RWPE1 (cell line): ENCODE results near the gene PPP6R2.
A peak's percentile ranks its signal among the peaks of the same experiment; 100 is the strongest.

ENCODE experiments used
- CTCF ChIA-PET: fragments of 350-600 bp; sonication (Branson Sonifier 250); formaldehyde crosslinking; extraction: SDS; loops from one replicate; lab custom pipeline; 2021; lab: Yijun Ruan, JAX
- POLR2A ChIA-PET: fragments of 400-600 bp; formaldehyde crosslinking; extraction: SDS; loops from one replicate; lab custom pipeline; 2020; ENCODE audit warnings: antibody characterized with exemption; ENCODE audit not compliant: low non-redundant PET; lab: Yijun Ruan, JAX
- DNase-seq: peaks from one replicate; pipeline ENCODE4 v3.0.0; 2012; ENCODE audit warnings: low spot score
- H3K27ac ChIP-seq: fragments of 450-650 bp; 2 replicates; pipeline ENCODE4 v1.5.1; 2017
- TF ChIP-seq, protein P1 (sequence below): fragments of 450-650 bp; conservative IDR thresholded peaks from 2 replicates; pipeline ENCODE4 v1.5.1; 2017; ENCODE audit warnings: low read depth, mild to moderate bottlenecking

The PPP6R2 gene

DNA sequence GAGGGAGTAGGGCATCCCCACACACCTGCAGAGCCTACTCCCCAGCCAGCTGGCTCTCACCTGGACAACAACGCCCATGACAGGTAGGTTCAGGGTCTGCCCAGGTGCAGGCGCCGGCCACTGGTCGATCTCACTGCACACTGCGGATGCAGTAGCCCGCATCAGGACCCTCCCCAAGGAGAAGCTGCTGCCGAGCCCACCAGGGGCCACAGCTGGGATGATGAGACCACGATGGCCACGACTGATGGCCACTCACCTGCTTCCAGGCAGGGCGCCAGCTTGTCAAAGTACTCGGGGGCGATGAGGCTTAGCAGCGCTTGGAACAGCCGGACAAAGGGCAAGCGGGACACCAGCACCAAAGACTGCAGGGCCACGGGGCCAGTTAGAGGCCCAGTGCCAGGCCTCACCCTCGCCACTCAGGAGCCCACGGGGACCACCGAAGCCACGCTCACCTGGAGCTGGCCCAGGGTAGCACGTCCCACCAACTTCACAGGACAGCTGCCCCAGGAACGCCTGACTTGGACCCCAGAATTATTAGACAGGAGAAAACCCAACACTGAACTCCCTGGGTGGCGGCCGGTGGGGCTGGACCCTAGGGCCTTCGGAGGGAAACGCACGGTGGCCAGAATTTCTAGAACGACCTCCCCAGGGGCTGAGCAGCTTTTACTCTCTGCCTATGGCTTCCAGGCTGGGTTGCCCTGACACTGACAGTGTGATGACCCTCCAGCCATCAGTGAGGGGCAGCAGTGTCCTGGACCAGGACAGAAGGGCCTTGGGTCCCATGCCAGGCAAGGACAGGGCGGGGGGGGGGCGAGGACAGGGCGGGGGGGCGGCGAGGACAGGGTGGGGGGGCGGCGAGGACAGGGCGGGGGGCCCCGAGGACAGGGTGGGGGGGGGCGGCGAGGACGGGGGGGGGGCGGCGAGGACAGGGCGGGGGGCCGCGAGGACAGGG, 26.7 kb upstream of the PPP6R2 start:
- TF ChIP-seq, protein P1, sequence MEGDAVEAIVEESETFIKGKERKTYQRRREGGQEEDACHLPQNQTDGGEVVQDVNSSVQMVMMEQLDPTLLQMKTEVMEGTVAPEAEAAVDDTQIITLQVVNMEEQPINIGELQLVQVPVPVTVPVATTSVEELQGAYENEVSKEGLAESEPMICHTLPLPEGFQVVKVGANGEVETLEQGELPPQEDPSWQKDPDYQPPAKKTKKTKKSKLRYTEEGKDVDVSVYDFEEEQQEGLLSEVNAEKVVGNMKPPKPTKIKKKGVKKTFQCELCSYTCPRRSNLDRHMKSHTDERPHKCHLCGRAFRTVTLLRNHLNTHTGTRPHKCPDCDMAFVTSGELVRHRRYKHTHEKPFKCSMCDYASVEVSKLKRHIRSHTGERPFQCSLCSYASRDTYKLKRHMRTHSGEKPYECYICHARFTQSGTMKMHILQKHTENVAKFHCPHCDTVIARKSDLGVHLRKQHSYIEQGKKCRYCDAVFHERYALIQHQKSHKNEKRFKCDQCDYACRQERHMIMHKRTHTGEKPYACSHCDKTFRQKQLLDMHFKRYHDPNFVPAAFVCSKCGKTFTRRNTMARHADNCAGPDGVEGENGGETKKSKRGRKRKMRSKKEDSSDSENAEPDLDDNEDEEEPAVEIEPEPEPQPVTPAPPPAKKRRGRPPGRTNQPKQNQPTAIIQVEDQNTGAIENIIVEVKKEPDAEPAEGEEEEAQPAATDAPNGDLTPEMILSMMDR = no peak
- CTCF ChIA-PET = interaction anchor here (0.9 kb wide), 1 partner anchor 9 kb away, joined by 3 read pairs; no protein-coding TSS in a partner anchor
- no peak for DNase-seq
- POLR2A ChIA-PET = no interaction called here
- no peak overlapping the region for H3K27ac ChIP-seq

DNA sequence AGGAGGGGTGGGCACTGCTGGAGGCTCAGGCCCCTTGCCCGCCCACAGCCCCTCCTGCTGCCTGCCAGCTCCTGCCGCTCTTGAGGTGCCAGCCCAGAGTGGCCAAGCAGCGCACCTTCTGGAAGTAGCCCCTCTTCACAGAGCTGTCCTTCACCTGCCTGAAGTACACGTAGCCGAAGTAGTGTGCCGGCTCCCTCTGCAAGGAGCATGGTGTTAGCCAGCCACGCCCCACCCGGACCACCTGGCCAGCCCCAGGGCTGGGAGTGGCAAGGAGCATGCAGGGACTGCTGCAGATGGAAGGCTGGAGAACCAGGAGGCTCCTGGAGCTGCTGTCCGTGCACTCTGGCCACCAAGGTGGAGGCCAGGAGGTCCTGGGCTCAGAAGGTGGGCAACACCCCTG, 25.9 kb upstream of the PPP6R2 start:
- no peak for DNase-seq
- peak overlapping the region; percentile 19; the same call in 1 of the 2 replicates for H3K27ac ChIP-seq
- CTCF ChIA-PET = interaction anchor here (0.5 kb wide), 1 partner anchor 40 kb away, joined by 3 read pairs; no protein-coding TSS in a partner anchor
- POLR2A ChIA-PET = no interaction called here
- TF ChIP-seq, protein P1 = no peak

DNA sequence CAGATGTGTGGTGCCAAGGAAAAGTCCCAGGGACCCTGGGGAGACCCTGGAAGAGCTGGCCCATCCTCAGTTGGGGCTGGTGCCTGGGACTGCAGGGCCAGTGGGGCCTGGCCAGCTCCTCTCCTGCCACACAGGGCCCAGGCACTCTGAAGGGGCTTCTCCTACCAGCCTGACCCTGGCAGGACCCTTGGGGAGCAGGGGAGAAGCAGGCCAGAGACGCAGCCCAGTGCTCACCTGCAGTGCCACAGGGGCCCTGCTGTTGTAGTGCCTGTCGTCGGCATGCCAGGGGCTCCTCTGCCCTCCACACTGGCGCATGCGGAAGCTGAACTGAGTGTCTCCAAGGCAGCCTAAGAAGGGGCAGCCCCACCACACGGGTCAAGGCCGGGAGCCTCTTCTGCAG, 25.5 kb upstream of the PPP6R2 start:
- no peak for DNase-seq
- CTCF ChIA-PET = interaction anchor here (0.5 kb wide), 1 partner anchor 41 kb away, joined by 3 read pairs; no protein-coding TSS in a partner anchor
- POLR2A ChIA-PET = no interaction called here
- peak overlapping the region; percentile 19 for H3K27ac ChIP-seq
- TF ChIP-seq, protein P1 = no peak

DNA sequence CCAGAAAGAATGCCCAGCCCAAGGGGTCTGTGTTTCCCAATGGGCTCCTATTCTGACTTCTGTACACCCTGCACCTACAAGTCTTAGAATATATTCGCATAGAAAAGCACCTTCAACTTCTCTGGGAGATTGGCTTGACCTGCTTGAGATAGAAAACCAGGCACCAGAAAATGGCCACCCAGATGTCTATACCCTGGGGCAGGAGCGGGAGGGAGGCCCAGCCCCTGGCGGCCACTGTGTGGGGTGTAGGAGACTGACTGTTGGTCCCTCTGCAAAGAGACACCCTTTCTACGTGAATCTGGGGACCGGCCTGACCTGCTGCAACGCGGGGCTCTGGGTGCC, 24.8 kb upstream of the PPP6R2 start:
- ChIA-PET CTCF (no interaction called here), POLR2A (no interaction called here)
- TF ChIP-seq, protein P1 = no peak
- DNase-seq = no peak
- H3K27ac ChIP-seq = peak overlapping the region; percentile 19; the same call in 1 of the 2 replicates

DNA sequence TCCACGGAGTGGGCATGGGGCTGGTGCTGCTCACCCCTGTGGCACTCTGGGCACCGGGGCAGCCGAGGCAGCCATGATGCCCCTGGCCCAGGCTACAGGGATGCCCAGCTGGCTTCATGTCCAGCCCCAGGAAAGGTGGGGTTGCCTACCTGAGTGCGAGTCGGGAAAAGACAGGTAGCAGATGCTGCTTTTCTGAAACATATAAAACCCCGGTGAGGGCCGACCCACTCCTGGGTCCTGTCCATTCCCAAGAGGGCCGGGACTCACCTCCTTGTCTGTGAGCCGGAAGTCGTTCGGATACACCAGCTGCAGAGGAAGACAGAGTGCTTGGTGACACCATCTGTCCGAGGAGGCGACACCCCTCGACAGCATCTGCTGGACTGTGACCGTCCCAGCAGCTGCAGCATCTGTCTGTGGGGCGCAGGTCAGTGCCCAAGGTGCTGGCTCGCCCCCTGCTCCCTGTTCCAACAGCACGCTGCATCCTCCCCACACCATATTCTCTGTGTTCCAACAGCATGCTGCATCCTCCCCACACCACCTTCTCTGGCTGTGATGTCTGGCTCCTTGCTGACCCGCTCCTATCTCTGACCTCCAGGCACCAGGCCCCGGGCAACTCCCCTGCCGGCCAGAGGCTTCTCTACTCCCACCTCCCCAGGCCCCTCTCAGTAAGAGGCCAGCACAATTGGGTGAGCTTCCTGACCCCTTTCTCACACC, 24.3 kb upstream of the PPP6R2 start:
- POLR2A ChIA-PET = no interaction called here
- DNase-seq = no peak
- TF ChIP-seq, protein P1 = no peak
- CTCF ChIA-PET = no interaction called here
- peak overlapping the region; percentile 19; the same call in 1 of the 2 replicates for H3K27ac ChIP-seq

DNA sequence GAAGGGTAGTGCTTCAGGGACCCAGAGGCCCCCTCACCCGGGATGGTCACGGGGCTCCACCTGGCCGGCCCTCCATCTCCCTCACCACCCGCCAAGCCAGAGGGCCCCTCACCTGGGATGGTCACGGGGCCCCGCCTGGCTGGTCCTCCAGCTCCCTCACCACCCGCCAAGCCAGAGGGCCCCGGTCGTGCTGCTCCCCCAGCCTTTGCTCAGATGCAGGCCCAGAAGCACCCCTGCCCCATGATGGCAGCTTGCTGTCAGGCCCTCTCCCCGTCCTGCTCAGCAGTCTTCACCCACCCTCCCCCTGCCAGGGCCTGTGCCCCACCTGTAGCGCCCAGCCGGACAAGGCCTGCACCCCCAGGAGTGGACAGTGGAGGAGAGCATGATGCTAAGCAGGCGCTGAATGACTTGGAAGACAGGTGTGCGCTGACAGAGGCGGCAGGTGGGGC, 23.6 kb upstream of the PPP6R2 start:
- no peak overlapping the region for H3K27ac ChIP-seq
- TF ChIP-seq, protein P1 = no peak
- ChIA-PET POLR2A (no interaction called here), CTCF (no interaction called here)
- DNase-seq = no peak
